Central memory CD8-positive, alpha-beta T cell (primary cell): ENCODE data around the gene KRTAP12-2.

Source experiments
- ATAC-seq: fragments of 150-1000 bp; cut with Tn5 transposase; replicated peaks from 2 replicates; pipeline ENCODE4 v1.10.0; 2022; ENCODE audit warnings: mild to moderate bottlenecking, moderate FRiP score, moderate number of reproducible peaks; ENCODE audit not compliant: poor library complexity, severe bottlenecking; ENCODE audit errors: extremely low read depth
- DNase-seq, 2 donors: peaks; one replicate each; pipeline ENCODE4 v3.0.0; 2021; ENCODE audit warnings: low spot score in 2 of 2
- H3K27ac Mint-ChIP-seq: one replicate; pipeline ENCODE4 v1.8.0; 2022; ENCODE audit warnings: low read depth, mild to moderate bottlenecking, moderate library complexity, mixed read lengths
- H3K27me3 Mint-ChIP-seq: one replicate; pipeline ENCODE4 v1.8.0; 2022; ENCODE audit warnings: mixed read lengths
- H3K36me3 Mint-ChIP-seq: one replicate; pipeline ENCODE4 v1.8.0; 2022; ENCODE audit warnings: mild to moderate bottlenecking, moderate library complexity, mixed read lengths; ENCODE audit not compliant: insufficient read depth
- H3K4me1 Mint-ChIP-seq: one replicate; pipeline ENCODE4 v1.8.0; 2022; ENCODE audit warnings: mixed read lengths
- H3K4me3 Mint-ChIP-seq: one replicate; pipeline ENCODE4 v1.8.0; 2022; ENCODE audit warnings: mild to moderate bottlenecking, moderate library complexity, mixed read lengths
- H3K9me3 Mint-ChIP-seq: one replicate; pipeline ENCODE4 v1.8.0; 2022; ENCODE audit warnings: mixed read lengths

KRTAP12-2 gene, protein sequence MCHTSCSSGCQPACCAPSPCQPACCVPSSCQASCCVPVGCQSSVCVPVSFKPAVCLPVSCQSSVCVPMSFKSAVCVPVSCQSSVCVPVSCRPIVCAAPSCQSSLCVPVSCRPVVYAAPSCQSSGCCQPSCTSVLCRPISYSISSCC

DNA sequence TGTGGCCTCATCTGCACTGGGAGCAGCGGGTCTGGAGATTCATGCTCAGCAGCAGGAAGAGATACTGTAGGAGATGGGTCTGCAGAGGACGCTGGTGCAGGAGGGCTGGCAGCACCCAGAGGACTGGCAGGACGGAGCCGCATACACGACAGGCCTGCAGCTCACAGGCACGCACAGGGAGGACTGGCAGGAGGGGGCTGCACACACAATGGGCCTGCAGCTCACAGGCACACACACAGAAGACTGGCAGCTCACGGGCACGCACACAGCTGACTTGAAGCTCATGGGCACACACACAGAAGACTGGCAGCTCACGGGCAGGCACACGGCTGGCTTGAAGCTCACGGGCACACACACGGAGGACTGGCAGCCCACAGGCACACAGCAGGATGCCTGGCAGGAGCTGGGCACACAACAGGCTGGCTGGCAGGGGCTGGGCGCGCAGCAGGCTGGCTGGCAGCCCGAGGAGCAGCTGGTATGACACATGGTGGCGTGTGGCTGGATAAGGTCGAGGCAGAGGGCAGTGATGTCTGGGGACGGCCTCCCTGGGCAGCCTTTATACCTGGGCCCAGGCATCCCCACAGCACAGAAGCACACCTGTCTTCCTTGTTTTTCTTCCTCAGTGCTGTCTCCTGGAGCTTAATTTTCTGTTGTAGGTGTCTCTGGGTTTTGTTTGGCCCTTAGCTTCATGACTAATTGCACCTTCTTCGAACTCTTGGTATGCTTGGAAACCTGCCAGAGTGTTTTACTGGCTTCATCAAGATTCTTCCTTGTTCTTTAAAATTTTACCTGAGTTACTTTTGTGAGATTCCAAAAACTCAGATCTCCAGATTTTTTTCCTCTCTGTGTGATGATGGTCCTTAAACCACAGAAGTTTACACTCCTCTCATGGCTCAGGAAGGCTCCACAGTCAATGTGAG is at the start of gene KRTAP12-2:
KRTAP12-2 (minus strand) TSS at position 527 of the 920 bp plus-strand sequence; CDS start at position 486, 41 bp downstream.
- Mint-ChIP-seq H3K4me1 (no peaks in the 10 kb centered on the region), H3K4me3 (no peak within 1 kb of the TSS), H3K27me3 (peaks cover 10% of the 10 kb centered on the region), H3K9me3 (peaks cover 11% of the 10 kb centered on the region), H3K36me3 (peaks cover 1% of the 10 kb centered on the region), H3K27ac (no peak within 1 kb of the TSS)
- DNase-seq (no peak), ATAC-seq (no peak)

DNA sequence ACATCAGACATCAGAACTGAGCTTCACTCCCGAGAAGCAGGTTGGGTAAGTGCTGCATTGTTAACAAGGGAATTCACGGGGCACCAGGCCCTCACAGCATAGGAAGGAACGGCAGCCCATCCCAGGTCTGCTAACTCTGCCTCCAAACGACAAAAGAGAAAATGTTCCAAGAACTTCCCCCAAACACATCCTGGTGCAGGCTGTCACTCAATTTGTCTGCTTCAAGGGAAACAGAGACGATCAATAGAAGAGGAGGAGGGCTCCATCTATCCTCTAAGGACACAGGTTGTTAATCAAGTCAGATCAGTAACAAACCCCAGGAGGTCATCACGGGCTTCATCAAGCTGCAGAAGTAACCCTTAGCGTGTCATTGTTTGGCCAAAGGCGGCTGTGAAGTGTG is 48.2 kb upstream of the KRTAP12-2 start:
- Mint-ChIP-seq H3K4me1 (peaks cover 13% of the 10 kb centered on the region), H3K36me3 (no peaks in the 10 kb centered on the region), H3K9me3 (no peaks in the 10 kb centered on the region), H3K4me3 (no peak overlapping the region), H3K27ac (no peak overlapping the region), H3K27me3 (peaks cover 100% of the 10 kb centered on the region)
- ATAC-seq (no peak), DNase-seq (no peak)

DNA sequence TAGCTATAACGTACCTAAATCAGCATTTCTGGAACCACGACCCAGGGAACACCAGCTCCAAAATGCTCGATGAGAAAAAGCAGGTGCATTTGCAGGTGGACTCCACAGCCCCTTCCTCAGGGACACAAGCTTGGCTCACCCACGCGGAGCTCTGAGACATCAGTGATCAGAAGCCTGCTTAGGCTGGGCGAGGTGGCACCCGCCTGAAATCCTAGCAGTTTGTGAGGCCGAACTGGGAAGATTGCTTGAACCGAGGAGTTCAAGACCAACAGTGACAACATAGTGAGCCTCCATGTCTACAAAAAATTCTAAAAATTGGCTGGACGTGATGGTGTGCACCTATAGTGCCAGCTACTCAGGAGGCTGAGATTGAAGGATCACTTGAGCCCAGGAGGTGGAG is 47.1 kb upstream of the KRTAP12-2 start:
- Mint-ChIP-seq H3K27ac (no peak overlapping the region), H3K9me3 (no peaks in the 10 kb centered on the region), H3K36me3 (no peaks in the 10 kb centered on the region), H3K4me3 (no peak overlapping the region), H3K27me3 (peaks cover 100% of the 10 kb centered on the region), H3K4me1 (peaks cover 23% of the 10 kb centered on the region)
- DNase-seq (no peak), ATAC-seq (no peak)

DNA sequence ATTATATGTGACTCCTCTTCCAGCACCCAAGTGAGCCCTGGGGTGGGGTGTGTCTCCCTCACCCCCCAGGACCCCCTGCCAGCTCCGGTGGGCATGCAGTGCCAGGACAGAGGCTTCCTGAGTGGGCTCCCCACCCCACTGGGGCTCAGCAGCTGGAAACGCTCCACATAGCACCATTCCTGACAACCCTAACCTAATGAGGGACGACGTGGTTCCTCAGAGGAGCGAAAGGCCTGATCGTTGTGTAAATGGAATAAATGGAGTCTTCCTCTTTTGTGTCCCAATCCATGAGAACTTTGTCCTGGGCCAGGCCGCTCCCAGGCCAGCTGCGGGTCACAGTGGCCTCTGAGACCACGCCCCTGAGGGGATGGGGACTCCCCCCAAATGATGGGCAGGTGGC is 46.4 kb upstream of the KRTAP12-2 start:
- H3K4me3 Mint-ChIP-seq = no peak overlapping the region
- ATAC-seq = no peak
- peaks cover 100% of the 10 kb centered on the region for H3K27me3 Mint-ChIP-seq
- H3K9me3 Mint-ChIP-seq = no peaks in the 10 kb centered on the region
- H3K27ac Mint-ChIP-seq = no peak overlapping the region
- H3K4me1 Mint-ChIP-seq = peaks cover 23% of the 10 kb centered on the region
- H3K36me3 Mint-ChIP-seq = no peaks in the 10 kb centered on the region
- DNase-seq = no peak

DNA sequence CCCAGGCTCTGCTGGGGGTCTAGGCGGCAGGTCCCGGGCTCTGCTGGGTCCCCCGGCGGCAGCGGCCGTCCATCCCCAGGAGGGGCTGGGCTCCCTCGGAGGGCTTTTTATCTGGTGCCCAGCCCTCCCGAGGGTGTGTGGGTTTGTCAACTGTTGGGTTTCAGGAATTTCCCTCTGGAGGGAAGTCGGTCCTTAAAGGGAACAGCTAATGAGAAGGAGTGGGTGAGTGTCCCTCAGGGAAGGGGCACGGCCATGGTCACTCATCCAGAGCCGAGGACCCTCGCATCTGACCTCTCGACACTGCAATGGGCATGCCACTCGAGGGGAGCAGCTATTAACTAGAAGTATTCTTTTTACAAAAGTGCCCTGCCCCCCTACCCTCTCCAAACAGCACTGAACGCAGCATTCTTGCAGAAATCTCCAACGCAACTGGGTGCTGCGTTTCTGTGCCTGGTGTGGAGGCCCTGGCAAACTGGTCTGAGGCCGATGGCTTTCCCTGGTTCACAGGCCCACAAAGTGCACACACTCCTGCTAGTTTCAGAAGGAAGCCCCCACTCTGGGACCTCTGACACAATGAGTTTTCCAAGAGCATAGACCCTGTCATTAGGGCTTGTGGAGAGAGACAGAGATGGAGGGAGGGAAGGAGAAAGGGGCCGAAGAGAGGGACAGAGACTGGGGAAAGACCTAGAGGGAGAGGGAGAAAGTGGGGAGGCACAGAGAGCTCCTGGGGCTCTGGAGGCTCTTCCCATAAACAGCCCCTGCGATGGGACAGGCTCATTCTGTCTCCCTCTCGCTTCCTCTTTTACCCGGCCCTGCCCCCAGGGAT is 45.7 kb upstream of the KRTAP12-2 start:
- Mint-ChIP-seq H3K9me3 (no peaks in the 10 kb centered on the region), H3K27me3 (peaks cover 100% of the 10 kb centered on the region), H3K4me3 (no peak overlapping the region), H3K36me3 (peaks cover 2% of the 10 kb centered on the region), H3K27ac (no peak overlapping the region), H3K4me1 (peaks cover 23% of the 10 kb centered on the region)
- ATAC-seq (no peak), DNase-seq (no peak)

DNA sequence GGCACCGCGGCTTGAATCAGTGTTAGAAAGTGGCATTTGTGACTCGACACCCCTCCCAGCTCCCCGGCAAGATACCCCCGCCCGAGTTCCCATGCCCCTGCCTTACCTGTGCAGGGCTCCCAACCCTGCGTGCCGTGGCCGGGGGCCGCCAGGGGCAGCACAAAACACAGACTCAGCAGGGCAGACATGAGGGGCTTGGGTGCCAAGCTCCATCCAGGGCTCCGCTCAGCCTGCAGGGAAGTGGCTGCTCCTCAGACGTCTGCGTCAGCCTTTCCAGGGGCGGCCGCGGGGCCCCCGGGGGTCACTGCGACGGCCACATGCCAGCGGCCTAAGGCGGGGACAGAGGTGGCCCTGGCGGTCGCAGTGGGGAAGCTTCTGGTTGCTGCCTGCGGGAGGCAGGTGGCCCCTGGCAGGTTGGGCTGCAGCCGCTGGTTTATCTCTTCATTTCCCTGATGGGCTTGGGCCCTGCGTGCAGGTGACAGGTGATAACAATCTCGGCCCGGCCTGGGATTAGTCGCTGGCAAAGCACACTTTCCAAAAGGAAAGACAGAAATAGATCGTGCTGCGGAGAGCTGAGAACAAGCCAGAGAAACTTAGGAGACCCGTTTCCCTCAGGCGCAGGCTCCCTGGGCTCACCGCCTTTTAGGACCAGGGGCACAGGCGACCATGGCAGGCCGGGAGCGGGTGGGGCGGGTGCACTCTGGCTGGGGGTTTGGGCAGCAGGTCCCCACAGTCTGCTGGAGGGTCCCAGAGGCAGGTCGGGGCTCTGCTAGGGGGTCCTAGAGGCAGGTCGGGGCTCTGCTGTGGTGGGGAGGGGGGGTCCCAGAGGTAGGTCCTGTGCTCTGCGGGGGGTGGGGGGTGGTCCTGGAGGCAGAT is 44.8 kb upstream of the KRTAP12-2 start, which contains the start of gene TSPEAR:
TSPEAR (minus strand) TSS at position 246 of the 876 bp plus-strand sequence; CDS start at position 188, 58 bp downstream.
- H3K4me1 Mint-ChIP-seq = peaks cover 23% of the 10 kb centered on the region
- peaks cover 100% of the 10 kb centered on the region for H3K27me3 Mint-ChIP-seq
- peaks cover 3% of the 10 kb centered on the region for H3K36me3 Mint-ChIP-seq
- H3K27ac Mint-ChIP-seq = no peak within 1 kb of the TSS
- no peaks in the 10 kb centered on the region for H3K9me3 Mint-ChIP-seq
- no peak for DNase-seq
- peak within 1 kb of the TSS; percentile 52 for H3K4me3 Mint-ChIP-seq
- ATAC-seq = no peak

DNA sequence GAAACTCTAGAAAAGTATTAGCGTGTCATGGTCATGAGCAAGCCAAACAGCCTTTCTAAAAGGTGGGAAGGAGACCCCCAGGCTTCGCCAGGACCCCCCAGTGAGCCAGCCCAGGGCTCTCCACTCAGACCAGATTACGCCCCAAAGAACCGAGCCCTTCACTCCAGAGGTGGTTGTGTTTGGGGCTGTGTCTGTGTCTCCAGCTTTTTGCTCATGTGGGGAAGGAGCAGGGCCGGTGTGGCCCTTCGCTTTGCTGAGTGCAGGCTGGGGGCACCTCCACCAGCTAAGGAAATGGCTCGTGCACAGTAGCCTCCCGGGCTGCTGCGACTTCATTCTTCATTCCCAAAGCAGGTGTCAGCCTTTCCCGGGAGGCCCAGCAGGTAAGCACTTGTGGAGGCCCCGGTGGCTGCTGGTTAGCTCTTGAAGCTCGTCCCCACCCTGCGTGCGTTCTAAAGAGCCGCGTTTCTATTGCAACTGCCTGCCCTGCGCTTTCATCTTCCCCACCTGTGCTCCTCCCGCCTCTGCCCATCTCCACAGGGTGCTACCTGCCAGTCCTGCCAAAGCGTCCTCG is 44.1 kb upstream of the KRTAP12-2 start:
- Mint-ChIP-seq H3K4me3 (peak overlapping the region; percentile 52), H3K4me1 (peaks cover 25% of the 10 kb centered on the region), H3K27ac (no peak overlapping the region), H3K36me3 (peaks cover 3% of the 10 kb centered on the region), H3K27me3 (peaks cover 100% of the 10 kb centered on the region), H3K9me3 (peaks cover 1% of the 10 kb centered on the region)
- ATAC-seq (no peak), DNase-seq (no peak)

DNA sequence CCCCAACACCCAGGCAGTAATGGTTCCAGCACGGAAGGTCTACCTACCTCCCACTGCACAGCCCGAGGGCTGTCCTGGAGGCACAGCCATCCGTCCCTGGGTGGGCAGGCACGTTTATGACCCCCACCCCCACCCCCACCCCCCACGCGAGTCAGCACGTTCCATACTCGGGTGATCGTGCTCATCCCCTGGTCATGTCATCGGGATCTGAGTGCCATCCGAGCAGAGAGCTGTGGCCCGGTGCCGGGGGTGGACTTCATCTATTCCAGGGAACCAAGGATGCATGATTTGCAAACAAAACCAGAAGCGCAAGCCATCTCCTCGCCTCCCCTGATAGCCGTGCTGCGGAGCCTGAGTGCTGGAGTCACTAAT is 43.6 kb upstream of the KRTAP12-2 start:
- no peak for ATAC-seq
- Mint-ChIP-seq H3K36me3 (peaks cover 3% of the 10 kb centered on the region), H3K9me3 (peaks cover 4% of the 10 kb centered on the region), H3K27ac (no peak overlapping the region), H3K27me3 (peaks cover 100% of the 10 kb centered on the region), H3K4me1 (peaks cover 27% of the 10 kb centered on the region), H3K4me3 (peak overlapping the region; percentile 52)
- DNase-seq = no peak

DNA sequence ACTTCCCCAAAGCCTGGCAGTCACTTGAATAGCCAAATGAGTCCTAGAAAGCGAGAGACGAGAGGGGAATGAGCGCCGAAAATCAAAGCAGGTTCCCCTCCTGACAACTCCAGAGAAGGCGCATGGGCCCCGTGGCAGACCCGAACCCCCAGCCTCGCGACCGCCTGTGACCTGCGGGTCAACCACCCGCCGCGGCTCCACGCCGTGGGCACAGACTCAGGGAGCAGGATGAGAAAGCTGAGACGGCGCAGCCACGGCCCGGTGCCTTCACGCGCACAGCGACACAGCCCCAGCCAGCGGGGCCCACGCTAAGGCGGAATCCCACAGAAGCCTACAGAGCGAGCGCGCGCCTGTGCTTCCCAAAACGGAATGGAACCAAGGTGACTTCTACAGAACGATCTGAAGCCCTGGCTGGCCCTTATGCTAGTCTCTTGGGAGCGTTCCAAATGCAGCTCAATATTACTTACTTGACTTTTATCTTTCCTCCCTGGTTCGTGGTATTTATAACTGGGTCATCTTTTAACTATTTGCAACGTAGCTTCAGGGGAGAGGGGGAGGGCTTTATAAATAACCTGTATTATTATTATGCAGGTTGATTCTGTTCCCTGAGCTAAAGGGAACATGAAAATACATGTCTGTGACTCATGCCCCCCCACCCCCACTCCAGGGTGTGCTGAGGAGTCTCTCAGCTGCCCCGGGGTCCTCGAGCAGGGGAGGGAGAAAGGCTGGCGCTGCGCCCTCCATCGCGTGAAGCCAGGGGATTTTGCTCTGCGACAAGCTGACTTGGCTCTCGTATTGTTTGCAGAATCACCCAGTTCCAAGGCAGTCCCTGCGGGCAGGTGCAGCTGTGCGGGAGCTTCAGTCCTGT is 42.9 kb upstream of the KRTAP12-2 start:
- peaks cover 100% of the 10 kb centered on the region for H3K27me3 Mint-ChIP-seq
- H3K4me1 Mint-ChIP-seq = peaks cover 27% of the 10 kb centered on the region
- ATAC-seq (peak; percentile 30), DNase-seq (no peak)
- H3K36me3 Mint-ChIP-seq = peaks cover 3% of the 10 kb centered on the region
- H3K27ac Mint-ChIP-seq = no peak overlapping the region
- H3K4me3 Mint-ChIP-seq = peak overlapping the region; percentile 52
- H3K9me3 Mint-ChIP-seq = peaks cover 4% of the 10 kb centered on the region

DNA sequence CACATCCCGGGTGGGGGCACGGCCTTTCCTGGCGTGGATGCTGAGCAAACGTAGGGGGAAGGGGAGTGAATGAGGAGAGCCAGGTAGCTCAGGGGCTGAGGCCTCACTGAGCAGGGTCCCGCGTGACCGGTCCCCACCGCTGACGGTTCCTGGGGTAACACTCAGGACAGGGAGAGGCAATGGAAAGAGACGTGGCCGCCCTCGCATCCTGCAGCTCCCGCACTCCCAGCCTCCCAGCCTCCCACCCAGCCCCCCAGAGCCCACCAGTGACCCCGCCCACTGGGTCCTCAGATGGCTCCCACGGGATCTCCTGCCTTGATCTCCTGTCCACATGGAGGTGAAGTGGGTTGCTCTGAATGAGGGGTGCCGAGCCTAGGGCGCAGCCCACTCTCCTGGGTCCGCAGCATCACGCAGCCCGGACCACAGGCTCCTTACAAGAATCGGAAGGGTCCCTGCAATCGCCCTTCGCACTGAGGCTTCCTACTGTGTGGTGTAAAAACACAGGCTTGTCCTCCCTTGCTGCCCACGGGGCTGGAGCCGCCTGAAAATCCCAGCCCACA is 42.2 kb upstream of the KRTAP12-2 start:
- peaks cover 100% of the 10 kb centered on the region for H3K27me3 Mint-ChIP-seq
- peaks cover 4% of the 10 kb centered on the region for H3K9me3 Mint-ChIP-seq
- peak overlapping the region; percentile 52 for H3K4me3 Mint-ChIP-seq
- no peak overlapping the region for H3K27ac Mint-ChIP-seq
- ATAC-seq (no peak), DNase-seq (no peak)
- H3K36me3 Mint-ChIP-seq = peaks cover 3% of the 10 kb centered on the region
- H3K4me1 Mint-ChIP-seq = peaks cover 27% of the 10 kb centered on the region
